Measurements from ENCODE around the gene TRAPPC2L. TPM values are rescaled to one million over a fixed set of nuclear protein-coding genes. Genes with fewer than 3 reads are reported as not detected.

Gene TRAPPC2L
- total RNA-seq, 2 donors from 2014 or later: 110 TPM

GRCh38 chr16:88862968-88863367 is 6.0 kb downstream of the TRAPPC2L start:
- H3K9me3 Mint-ChIP-seq: no peaks in the 10 kb centered on the region
- no peaks in the 10 kb centered on the region for H3K4me1 ChIP-seq (ENCODE audit: control insufficient read depth, insufficient read depth, low read length)
- peaks cover 36% of the 10 kb centered on the region for H3K36me3 Mint-ChIP-seq (ENCODE audit: low read depth)
- H3K27me3 Mint-ChIP-seq (ENCODE audit: insufficient read depth): no peaks in the 10 kb centered on the region
- H3K36me3 ChIP-seq (ENCODE audit: control insufficient read depth, insufficient read depth, low read length): peaks cover 29% of the 10 kb centered on the region
- H3K4me3 ChIP-seq (ENCODE audit: low read length): no peak overlapping the region
- 92 to 96% methylated on average over 20 to 25 of the region's 25 CpGs for WGBS, 2 experiments (ENCODE audit: insufficient coverage in 1 of 2, insufficient read length in 1 of 2)
- no peaks in the 10 kb centered on the region for H3K9me3 ChIP-seq (ENCODE audit: control insufficient read depth, low read length)
- H3K4me1 Mint-ChIP-seq: peaks cover 2% of the 10 kb centered on the region
- H3K9ac ChIP-seq (ENCODE audit: extremely low read depth, low read length, poor library complexity, severe bottlenecking): no peak overlapping the region
- no peak overlapping the region for H3K27ac ChIP-seq (ENCODE audit: low read depth, low read length)
- no peak for DNase-seq
- no peak overlapping the region for H3K4me3 Mint-ChIP-seq
- TF ChIP-seq CTCF (conservative IDR thresholded peaks at IDR 0.05): no peak
- H3K27me3 ChIP-seq (ENCODE audit: control insufficient read depth, insufficient read depth, low read length, poor library complexity, severe bottlenecking): no peaks in the 10 kb centered on the region
- no peak overlapping the region for H3K27ac Mint-ChIP-seq

GRCh38 chr16:88863426-88863825 is 6.5 kb downstream of the TRAPPC2L start:
- H3K4me1 ChIP-seq (ENCODE audit: control insufficient read depth, insufficient read depth, low read length): no peaks in the 10 kb centered on the region
- TF ChIP-seq CTCF (conservative IDR thresholded peaks at IDR 0.05): no peak
- no peak overlapping the region for H3K4me3 Mint-ChIP-seq
- no peak for DNase-seq
- no peak overlapping the region for H3K27ac Mint-ChIP-seq
- peaks cover 29% of the 10 kb centered on the region for H3K36me3 ChIP-seq (ENCODE audit: control insufficient read depth, insufficient read depth, low read length)
- H3K9me3 Mint-ChIP-seq: no peaks in the 10 kb centered on the region
- H3K4me3 ChIP-seq (ENCODE audit: low read length): no peak overlapping the region
- no peak overlapping the region for H3K9ac ChIP-seq (ENCODE audit: extremely low read depth, low read length, poor library complexity, severe bottlenecking)
- H3K27ac ChIP-seq (ENCODE audit: low read depth, low read length): no peak overlapping the region
- no peaks in the 10 kb centered on the region for H3K4me1 Mint-ChIP-seq
- 92 to 96% methylated on average over 5 to 13 of the region's 13 CpGs for WGBS, 2 experiments (ENCODE audit: insufficient coverage in 1 of 2, insufficient read length in 1 of 2)
- H3K27me3 ChIP-seq (ENCODE audit: control insufficient read depth, insufficient read depth, low read length, poor library complexity, severe bottlenecking): no peaks in the 10 kb centered on the region
- no peaks in the 10 kb centered on the region for H3K27me3 Mint-ChIP-seq (ENCODE audit: insufficient read depth)
- H3K36me3 Mint-ChIP-seq (ENCODE audit: low read depth): peaks cover 34% of the 10 kb centered on the region
- H3K9me3 ChIP-seq (ENCODE audit: control insufficient read depth, low read length): no peaks in the 10 kb centered on the region

GRCh38 chr16:88864099-88864498 is 7.2 kb downstream of the TRAPPC2L start:
- Histone ChIP-seq H3K4me3 (ENCODE audit: low read length) (no peak overlapping the region), H3K9ac (ENCODE audit: extremely low read depth, low read length, poor library complexity, severe bottlenecking) (no peak overlapping the region), H3K36me3 (ENCODE audit: control insufficient read depth, insufficient read depth, low read length) (peaks cover 23% of the 10 kb centered on the region), H3K9me3 (ENCODE audit: control insufficient read depth, low read length) (no peaks in the 10 kb centered on the region), H3K27ac (ENCODE audit: low read depth, low read length) (no peak overlapping the region), H3K4me1 (ENCODE audit: control insufficient read depth, insufficient read depth, low read length) (no peaks in the 10 kb centered on the region), H3K27me3 (ENCODE audit: control insufficient read depth, insufficient read depth, low read length, poor library complexity, severe bottlenecking) (no peaks in the 10 kb centered on the region)
- Mint-ChIP-seq H3K27ac (no peak overlapping the region), H3K9me3 (no peaks in the 10 kb centered on the region), H3K4me3 (no peak overlapping the region), H3K4me1 (no peaks in the 10 kb centered on the region), H3K27me3 (ENCODE audit: insufficient read depth) (no peaks in the 10 kb centered on the region), H3K36me3 (ENCODE audit: low read depth) (peaks cover 34% of the 10 kb centered on the region)
- DNase-seq: no peak
- 89 to 98% methylated on average over 7 to 15 of the region's 15 CpGs for WGBS, 2 experiments (ENCODE audit: insufficient coverage in 1 of 2, insufficient read length in 1 of 2)
- no peak for TF ChIP-seq CTCF (conservative IDR thresholded peaks at IDR 0.05)
